K562 (cell line): ENCODE data around the gene NTSR2. TPM values are rescaled to one million over a fixed set of nuclear protein-coding genes. Genes with fewer than 3 reads are reported as not detected.
A peak's percentile ranks its signal among the peaks of the same experiment; 100 is the strongest.

Experiments used
- ATAC-seq: fragments of 200-7000 bp; cut with Tn5 transposase; 3 replicates; pipeline ENCODE4 v1.9.1; 2020; ENCODE audit warnings: moderate library complexity
- BruUV-seq: library from RNA; stranded (reverse); fragments of 400-500 nt; replicated peaks from 2 replicates; lab custom pipeline; 2021; lab: Mats Ljungman, UMichigan
- CTCF ChIA-PET: fragments of 300-600 bp; formaldehyde crosslinking; extraction: SDS; loops from one replicate; lab custom pipeline; 2021; ENCODE audit warnings: low intra/inter-chr PET ratio; lab: Yijun Ruan, JAX
- POLR2A ChIA-PET: fragments of 300-600, 350-650 bp; sonication (Branson Sonifier 250); formaldehyde crosslinking; extraction: SDS; loops from one replicate; lab custom pipeline; 2021; ENCODE audit warnings: antibody characterized with exemption, inconsistent platforms; lab: Yijun Ruan, JAX
- DNase-seq, 4 experiments: peaks; one replicate each; pipeline versions ENCODE4 v3.0.0 to v3.0.0-alpha.2; 2011 to 2018; ENCODE audit warnings: low spot score in 3 of 4, mixed read lengths in 3 of 4; ENCODE audit errors: extremely low read depth in 1 of 4
- FAIRE-seq: peaks from 2 replicates; lab custom pipeline; 2011; peaks lifted over from hg19 to GRCh38; lab: Jason Lieb, UNC
- H2AFZ ChIP-seq: 2 replicates; pipeline ENCODE4 v1.6.0; 2011; ENCODE audit warnings: low read depth, low read length, control low read depth, inconsistent platforms
- H3K27ac ChIP-seq: fragments of 200-600 bp; 3 replicates; pipeline ENCODE4 v1.8.0; 2011; ENCODE audit warnings: low read depth, mild to moderate bottlenecking, control low read depth, inconsistent platforms, low read length, moderate library complexity, mixed read lengths; ENCODE audit errors: extremely low read depth
- H3K27me3 ChIP-seq, 2 experiments: fragments of 300-600 bp in 1 of 2; 2 replicates in 1 of 2; 3 replicates in 1 of 2; pipeline versions ENCODE4 v1.6.0 to v1.8.0; 2011; ENCODE audit warnings: inconsistent platforms in 2 of 2, low read length in 2 of 2, mild to moderate bottlenecking in 1 of 2, mixed read lengths in 1 of 2, moderate library complexity in 1 of 2; ENCODE audit not compliant: control insufficient read depth in 2 of 2, insufficient read depth in 2 of 2
- H3K36me3 ChIP-seq: fragments of 300-600 bp; 3 replicates; pipeline ENCODE4 v1.8.0; 2011; ENCODE audit warnings: mild to moderate bottlenecking, low read length, inconsistent platforms; ENCODE audit not compliant: control insufficient read depth, insufficient read depth
- H3K4me1 ChIP-seq, 2 experiments: fragments of 200-600 bp in 1 of 2; replicated peaks in 1 of 2; 2 replicates in 1 of 2; 3 replicates in 1 of 2; pipeline versions ENCODE4 v1.5.1 to v1.8.0; 2011; ENCODE audit warnings: inconsistent platforms in 2 of 2, low read length in 2 of 2, mild to moderate bottlenecking in 1 of 2, mixed read lengths in 1 of 2, moderate library complexity in 1 of 2; ENCODE audit not compliant: control insufficient read depth in 2 of 2, insufficient read depth in 2 of 2
- H3K4me2 ChIP-seq: 2 replicates; pipeline ENCODE4 v1.6.1; 2011; ENCODE audit warnings: low read length, control low read depth, inconsistent platforms, mixed read lengths; ENCODE audit not compliant: insufficient read depth
- H3K4me3 ChIP-seq: fragments of 200-600 bp; sonication (generic), shearing (Covaris generic); 2 replicates; pipeline ENCODE4 v1.5.1; 2016; ENCODE audit warnings: control low read depth, inconsistent platforms
- H3K79me2 ChIP-seq: fragments of 200-600 bp; 3 replicates; pipeline ENCODE4 v1.8.0; 2011; ENCODE audit warnings: low read length, inconsistent platforms; ENCODE audit not compliant: control insufficient read depth, insufficient read depth
- H3K9ac ChIP-seq, 2 experiments: 2 replicates each; pipeline versions ENCODE4 v1.6.0 to v1.6.1; 2011; ENCODE audit warnings: low read depth in 2 of 2, low read length in 2 of 2, control low read depth in 1 of 2, inconsistent platforms in 1 of 2, mild to moderate bottlenecking in 1 of 2, mixed read lengths in 1 of 2; ENCODE audit not compliant: insufficient read depth in 1 of 2
- H3K9me1 ChIP-seq: one replicate; pipeline ENCODE4 v1.6.0; 2011; ENCODE audit warnings: inconsistent platforms, mild to moderate bottlenecking, low read length, moderate library complexity; ENCODE audit not compliant: control insufficient read depth, insufficient read depth
- H3K9me3 ChIP-seq: replicated peaks from 2 replicates; pipeline ENCODE4 v1.5.1; 2011; ENCODE audit warnings: low read depth, low read length, inconsistent platforms; ENCODE audit not compliant: control insufficient read depth, insufficient read depth
- H4K20me1 ChIP-seq: replicated peaks from 2 replicates; pipeline ENCODE4 v1.6.1; 2011; ENCODE audit warnings: low read length, inconsistent platforms, mixed read lengths; ENCODE audit not compliant: control insufficient read depth, insufficient read depth
- HDGF ChIP-seq: fragments of 450-650 bp; IDR thresholded peaks from 2 replicates; pipeline ENCODE4 v1.6.1; 2016
- RAD21 ChIP-seq, 2 experiments: fragments of 250-450 bp in 1 of 2; fragments of 450-650 bp in 1 of 2; sonication (Bioruptor Pico) in 1 of 2; formaldehyde crosslinking in 1 of 2; IDR thresholded peaks in 1 of 2; conservative IDR thresholded peaks in 1 of 2; 2 replicates each; pipeline versions ENCODE4 v1.4.0 to v1.8.0; 2020 to 2022; ENCODE audit warnings: mild to moderate bottlenecking in 2 of 2, moderate library complexity in 1 of 2
- SMARCC2 ChIP-seq: fragments of 450-650 bp; IDR thresholded peaks from 2 replicates; pipeline ENCODE4 v1.6.1; 2017; ENCODE audit warnings: antibody characterized with exemption, moderate library complexity, mild to moderate bottlenecking, low read depth
- TBP ChIP-seq: optimal IDR thresholded peaks from 2 replicates; pipeline ENCODE3; 2011; ENCODE audit warnings: low read depth, low read length, improper control_type of control experiment
- ZNF583 ChIP-seq: fragments of 250-450 bp; sonication (Bioruptor Pico); IDR thresholded peaks from 2 replicates; pipeline ENCODE4 v1.4.0; 2020
- WGBS: fragments of 100-300 bp; shearing (Covaris generic); methylation state at CpG from one replicate; pipeline ENCODE4 v1.1.6; 2016; ENCODE audit warnings: low coverage, mixed read lengths; ENCODE audit not compliant: insufficient coverage; ENCODE audit errors: missing lambda C conversion rate; 5-methylcytosine and 5-hydroxymethylcytosine counted together
- in situ Hi-C: fragments of 300-500 bp; cut with MboI; formaldehyde crosslinking; loops from 4 replicates; pipeline ENCODE4 v1.15.0; 2018; ENCODE audit warnings: inconsistent platforms, mixed read lengths
- intact Hi-C: fragments of 100-400 bp; cut with micrococcal nuclease; formaldehyde crosslinking; loops from 2 replicates; pipeline ENCODE4 v1.14.2; 2022
- polyA plus RNA-seq, 8 experiments: library from polyadenylated mRNA; depleted of rRNA in 4 of 8; stranded (reverse) in 5 of 8; unstranded in 3 of 8; fragments of >200 nt; fragmentation: Nextera tagmentation in 2 of 8; fragmentation: Illumina TruSeq in 1 of 8; extraction: Ambion mirVana in 2 of 8; extraction: Trizol in 1 of 8; gene quantifications; 2 replicates each; pipeline versions ENCODE4 v1.2.1 to v1.2.3, GENCODE V29; 2011 to 2014; ENCODE audit warnings: inconsistent platforms in 1 of 8, missing spikeins in 1 of 8
- total RNA-seq, 7 experiments: library from RNA; depleted of rRNA in 6 of 7; stranded (reverse); fragments of >200 nt in 6 of 7; fragmentation: Illumina TruSeq in 2 of 7; extraction: Trizol in 2 of 7; gene quantifications; 2 replicates each; pipeline versions ENCODE4 v1.2.1 to v1.2.3, GENCODE V29; 2011 to 2021; ENCODE audit warnings: low replicate concordance in 1 of 7
- TF ChIP-seq, protein P1 (sequence below), 3 experiments: IDR thresholded peaks in 2 of 3; conservative IDR thresholded peaks in 1 of 3; 2 replicates each; pipeline ENCODE4 v1.5.1; 2011 to 2012; ENCODE audit warnings: low read length in 3 of 3, mild to moderate bottlenecking in 3 of 3, control low read depth in 2 of 3, improper control_type of control experiment in 1 of 3, inconsistent platforms in 1 of 3, low read depth in 1 of 3, mixed read lengths in 1 of 3, moderate library complexity in 1 of 3; ENCODE audit not compliant: insufficient read depth in 2 of 3

The NTSR2 gene
- total and polyA plus RNA-seq, 9 of the 15 experiments (the other 6 are each of a cell fraction or from before 2014, with no cell fraction given) = not detected

DNA sequence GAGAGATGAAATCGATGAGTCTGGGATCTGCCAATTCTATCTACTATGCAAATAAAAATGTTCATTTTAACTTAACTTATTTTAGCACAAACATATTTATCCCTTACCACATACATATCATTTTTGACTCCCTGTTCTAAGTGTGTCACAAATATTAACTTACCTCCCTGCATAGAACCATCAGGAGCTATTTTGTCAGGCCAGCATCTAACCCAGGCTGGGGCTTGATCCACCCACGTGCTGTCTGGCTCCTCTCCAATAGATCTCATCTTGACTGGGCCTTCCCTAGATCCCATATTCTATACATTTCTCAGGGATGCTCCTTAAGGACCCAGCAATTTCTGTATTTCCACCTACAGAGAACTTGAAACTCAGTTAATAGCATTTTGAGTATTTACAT, 20.9 kb downstream of the NTSR2 start:
- ChIA-PET POLR2A (no interaction called here), CTCF (no interaction called here)
- Histone ChIP-seq H3K36me3 (no peaks in the 10 kb centered on the region), H3K79me2 (no peaks in the 10 kb centered on the region), H3K4me2 (no peak overlapping the region), H2AFZ (no peak overlapping the region), H3K4me3 (no peak overlapping the region), H3K9me3 (0 out of 2 replicates have a peak, but pooled peaks cover 2% of the 10 kb centered on the region), H3K4me1 (no peaks in the 10 kb centered on the region), H3K9me1 (no peaks in the 10 kb centered on the region), H3K9ac (no peak overlapping the region), H4K20me1 (no peaks in the 10 kb centered on the region), H3K27ac (no peak overlapping the region), H3K27me3 (peaks cover 24 to 33% of the 10 kb centered on the region in 2 experiments)
- 3% methylated on average over 2 of the region's 2 CpGs for WGBS
- BruUV-seq = no TSS peak
- DNase-seq (no peak), ATAC-seq (no peak), FAIRE-seq (no peak)
- in situ Hi-C loops (no loop called here), intact Hi-C loops (no loop called here)
- TF ChIP-seq TBP = no peak

DNA sequence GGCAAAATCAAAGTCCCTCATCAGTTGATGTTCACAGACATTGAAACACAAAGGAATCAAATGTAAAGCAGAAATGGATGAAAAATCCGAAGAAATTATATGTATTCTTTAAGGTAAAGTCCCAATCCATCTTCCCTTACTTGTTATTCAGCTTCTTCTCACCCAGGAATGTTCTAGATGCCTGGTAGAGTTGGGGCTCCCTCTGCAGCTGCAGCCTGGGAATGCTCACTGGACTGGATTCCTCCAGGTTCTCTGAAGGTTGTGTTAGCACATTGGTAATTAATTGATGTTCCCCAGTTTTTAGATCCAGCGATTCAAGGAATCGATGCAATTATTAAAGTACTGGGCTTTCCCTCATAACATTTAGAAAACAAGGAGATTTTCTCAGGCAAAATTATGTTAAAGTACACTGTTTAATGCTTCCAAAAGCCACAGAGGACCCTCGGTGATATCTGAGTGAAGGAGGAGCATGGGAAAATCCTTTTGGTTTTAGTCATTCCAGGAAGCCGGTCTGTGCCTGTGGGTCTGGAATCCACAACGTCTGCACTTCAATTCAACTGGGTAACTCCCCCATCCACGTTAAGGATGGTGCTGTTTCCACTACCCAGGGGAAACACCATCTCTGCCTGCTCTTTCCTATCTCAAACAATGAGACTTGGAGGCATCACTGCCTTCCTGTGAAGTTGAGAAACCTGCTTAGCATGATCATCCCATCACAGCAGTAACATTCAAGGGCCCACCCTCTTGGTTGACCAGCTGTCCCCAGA, 22.0 kb downstream of the NTSR2 start:
- WGBS = 2% methylated on average over 7 of the region's 7 CpGs
- in situ Hi-C loops = no loop called here
- no peak for FAIRE-seq
- Histone ChIP-seq H3K9ac (no peak overlapping the region), H3K4me2 (no peak overlapping the region), H3K36me3 (no peaks in the 10 kb centered on the region), H3K27me3 (peaks cover 23 to 42% of the 10 kb centered on the region in 2 experiments), H4K20me1 (no peaks in the 10 kb centered on the region)
- no TSS peak for BruUV-seq
- no peak for TF ChIP-seq HDGF
- no peak for TF ChIP-seq SMARCC2
- TF ChIP-seq ZNF583 (CRISPR knock-in tag) = no peak
- TF ChIP-seq, protein P1, sequence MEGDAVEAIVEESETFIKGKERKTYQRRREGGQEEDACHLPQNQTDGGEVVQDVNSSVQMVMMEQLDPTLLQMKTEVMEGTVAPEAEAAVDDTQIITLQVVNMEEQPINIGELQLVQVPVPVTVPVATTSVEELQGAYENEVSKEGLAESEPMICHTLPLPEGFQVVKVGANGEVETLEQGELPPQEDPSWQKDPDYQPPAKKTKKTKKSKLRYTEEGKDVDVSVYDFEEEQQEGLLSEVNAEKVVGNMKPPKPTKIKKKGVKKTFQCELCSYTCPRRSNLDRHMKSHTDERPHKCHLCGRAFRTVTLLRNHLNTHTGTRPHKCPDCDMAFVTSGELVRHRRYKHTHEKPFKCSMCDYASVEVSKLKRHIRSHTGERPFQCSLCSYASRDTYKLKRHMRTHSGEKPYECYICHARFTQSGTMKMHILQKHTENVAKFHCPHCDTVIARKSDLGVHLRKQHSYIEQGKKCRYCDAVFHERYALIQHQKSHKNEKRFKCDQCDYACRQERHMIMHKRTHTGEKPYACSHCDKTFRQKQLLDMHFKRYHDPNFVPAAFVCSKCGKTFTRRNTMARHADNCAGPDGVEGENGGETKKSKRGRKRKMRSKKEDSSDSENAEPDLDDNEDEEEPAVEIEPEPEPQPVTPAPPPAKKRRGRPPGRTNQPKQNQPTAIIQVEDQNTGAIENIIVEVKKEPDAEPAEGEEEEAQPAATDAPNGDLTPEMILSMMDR (IDR thresholded peaks at IDR 0.05 in 2 of 3, conservative IDR thresholded peaks at IDR 0.05 in 1 of 3; ENCODE audit: insufficient read depth in 2 of 3, low read depth in 1 of 3, low read length in 3 of 3) = peak in 2 of 3 experiments; percentile 12 to 18; a peak in 1 of 6 replicates
- TF ChIP-seq RAD21 (CRISPR knock-in tag; conservative IDR thresholded peaks at IDR 0.05 in 1 of 2, IDR thresholded peaks at IDR 0.05 in 1 of 2) = peak in 1 of 2 experiments; percentile 20; a peak in 1 of 4 replicates
- TF ChIP-seq, all 486 proteins: peak for 2
- Histone ChIP-seq H3K27ac (no peak overlapping the region), H3K79me2 (no peaks in the 10 kb centered on the region), H3K4me3 (no peak overlapping the region), H3K4me1 (0 out of 5 replicates have a peak, but pooled peaks cover 0 to 1% of the 10 kb centered on the region in 2 experiments), H3K9me3 (0 out of 2 replicates have a peak, but pooled peaks cover 2% of the 10 kb centered on the region), H3K9me1 (no peaks in the 10 kb centered on the region), H2AFZ (no peak overlapping the region)
- intact Hi-C loops = no loop called here
- CTCF ChIA-PET = no interaction called here
- POLR2A ChIA-PET = interaction anchor here (0.9 kb wide), 1 partner anchor 10 kb away, joined by 3 read pairs; no protein-coding TSS in a partner anchor
- DNase-seq (no peak), ATAC-seq (no peak)
